Measurements from ENCODE around the gene FTCD. TPM values are rescaled to one million over a fixed set of nuclear protein-coding genes. Genes with fewer than 3 reads are reported as not detected.

The FTCD gene
- total RNA-seq, 1 experiment from 2014 or later = 5.9 TPM

- Histone ChIP-seq H4K20me1 (ENCODE audit: insufficient read depth) (no peaks in the 10 kb centered on the region), H3K36me3 (ENCODE audit: low read depth) (no peaks in the 10 kb centered on the region), H3K9me3 (ENCODE audit: insufficient read depth, low read depth) (no peaks in the 10 kb centered on the region; the same call in 1 of the 2 replicates), H3K79me2 (ENCODE audit: low read depth) (peaks cover 5% of the 10 kb centered on the region; the same call in 1 of the 2 replicates), H3K4me1 (replicated peaks; ENCODE audit: insufficient read depth) (no peaks in the 10 kb centered on the region; the same call in 1 of the 2 replicates), H2AFZ (no peak overlapping the region), H3K9me2 (ENCODE audit: insufficient read depth) (no peaks in the 10 kb centered on the region), H3F3A (ENCODE audit: insufficient read depth, low read depth) (no peaks in the 10 kb centered on the region), H3K4me2 (no peak overlapping the region), H3K4me3 (no peak overlapping the region), H3K27me3 (ENCODE audit: insufficient read depth, low read depth) (no peaks in the 10 kb centered on the region), H3K27ac (no peak overlapping the region)
- ChIA-PET CTCF (no interaction called here), POLR2A (ENCODE audit: unreplicated experiment) (no interaction called here)
- intact Hi-C loops (cut with micrococcal nuclease; ENCODE audit: unreplicated experiment) = loop anchor here (5.0 kb wide), 1 partner anchor 124 kb away; no protein-coding TSS in a partner anchor
- no TSS peak for BruUV-seq (replicated peaks)
- DNase-seq = no peak
- no peak for TF ChIP-seq EZH2 (IDR thresholded peaks at IDR 0.05; ENCODE audit: low read depth)
- TF ChIP-seq, protein P1, sequence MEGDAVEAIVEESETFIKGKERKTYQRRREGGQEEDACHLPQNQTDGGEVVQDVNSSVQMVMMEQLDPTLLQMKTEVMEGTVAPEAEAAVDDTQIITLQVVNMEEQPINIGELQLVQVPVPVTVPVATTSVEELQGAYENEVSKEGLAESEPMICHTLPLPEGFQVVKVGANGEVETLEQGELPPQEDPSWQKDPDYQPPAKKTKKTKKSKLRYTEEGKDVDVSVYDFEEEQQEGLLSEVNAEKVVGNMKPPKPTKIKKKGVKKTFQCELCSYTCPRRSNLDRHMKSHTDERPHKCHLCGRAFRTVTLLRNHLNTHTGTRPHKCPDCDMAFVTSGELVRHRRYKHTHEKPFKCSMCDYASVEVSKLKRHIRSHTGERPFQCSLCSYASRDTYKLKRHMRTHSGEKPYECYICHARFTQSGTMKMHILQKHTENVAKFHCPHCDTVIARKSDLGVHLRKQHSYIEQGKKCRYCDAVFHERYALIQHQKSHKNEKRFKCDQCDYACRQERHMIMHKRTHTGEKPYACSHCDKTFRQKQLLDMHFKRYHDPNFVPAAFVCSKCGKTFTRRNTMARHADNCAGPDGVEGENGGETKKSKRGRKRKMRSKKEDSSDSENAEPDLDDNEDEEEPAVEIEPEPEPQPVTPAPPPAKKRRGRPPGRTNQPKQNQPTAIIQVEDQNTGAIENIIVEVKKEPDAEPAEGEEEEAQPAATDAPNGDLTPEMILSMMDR (conservative IDR thresholded peaks at IDR 0.05) = no peak
These were observed 59.4 kb downstream of the FTCD start for GRCh38 chr21:46095814-46096595.

- intact Hi-C loops (cut with micrococcal nuclease; ENCODE audit: unreplicated experiment) = loop anchor here (5.0 kb wide), 1 partner anchor 123 kb away; no protein-coding TSS in a partner anchor
- no peak for TF ChIP-seq EZH2 (IDR thresholded peaks at IDR 0.05; ENCODE audit: low read depth)
- no peaks in the 10 kb centered on the region for H3K9me3 ChIP-seq (ENCODE audit: insufficient read depth, low read depth)
- DNase-seq = no peak
- no peak overlapping the region for H2AFZ ChIP-seq
- ChIA-PET POLR2A (ENCODE audit: unreplicated experiment) (no interaction called here), CTCF (no interaction called here)
- H3K4me3 ChIP-seq = no peak overlapping the region
- no peaks in the 10 kb centered on the region for H3K27me3 ChIP-seq (ENCODE audit: insufficient read depth, low read depth)
- H3K79me2 ChIP-seq (ENCODE audit: low read depth) = no peaks in the 10 kb centered on the region
- BruUV-seq (replicated peaks) = no TSS peak
- no peak overlapping the region for H3K27ac ChIP-seq
- H3K4me1 ChIP-seq (replicated peaks; ENCODE audit: insufficient read depth) = no peaks in the 10 kb centered on the region
- no peaks in the 10 kb centered on the region for H4K20me1 ChIP-seq (ENCODE audit: insufficient read depth)
- H3F3A ChIP-seq (ENCODE audit: insufficient read depth, low read depth) = no peaks in the 10 kb centered on the region
- no peak overlapping the region for H3K4me2 ChIP-seq
- no peaks in the 10 kb centered on the region for H3K36me3 ChIP-seq (ENCODE audit: low read depth)
- H3K9me2 ChIP-seq (ENCODE audit: insufficient read depth) = no peaks in the 10 kb centered on the region
These were observed 60.2 kb downstream of the FTCD start for GRCh38 chr21:46095083-46095719.

DNA sequence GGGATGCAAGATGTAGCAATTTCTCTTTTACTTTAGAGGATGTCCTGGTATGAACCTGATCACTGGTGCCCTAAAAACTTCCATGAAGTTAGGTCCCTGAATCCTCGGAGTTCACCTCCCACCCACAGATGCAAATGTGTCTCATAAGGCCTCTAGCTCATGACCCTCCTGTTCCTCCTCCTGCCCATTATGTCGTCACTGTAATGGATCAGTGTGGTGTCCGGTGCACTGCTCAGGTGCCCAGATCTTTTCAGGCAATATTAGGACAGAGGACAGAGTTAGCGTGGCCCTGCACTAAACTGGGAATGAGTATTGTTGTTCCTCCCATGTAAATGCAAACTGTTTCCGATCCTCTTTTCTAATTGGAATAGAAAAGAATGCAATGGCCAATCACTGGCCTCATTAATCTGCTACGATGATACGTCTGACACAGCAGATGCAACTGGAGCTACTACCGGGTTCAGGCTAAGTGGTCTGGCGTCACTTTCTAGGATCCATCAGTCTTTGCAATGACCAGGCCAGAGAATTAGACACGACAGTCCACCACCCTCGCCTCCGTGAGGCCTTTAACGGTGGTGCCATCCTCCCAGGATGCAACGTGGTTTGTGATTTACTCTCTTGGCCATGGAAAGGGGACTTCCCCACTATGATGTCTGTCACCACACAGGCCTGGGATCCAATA is 60.8 kb downstream of the FTCD start:
- Histone ChIP-seq H3K9me3 (ENCODE audit: insufficient read depth, low read depth) (no peaks in the 10 kb centered on the region), H3F3A (ENCODE audit: insufficient read depth, low read depth) (no peaks in the 10 kb centered on the region), H3K27me3 (ENCODE audit: insufficient read depth, low read depth) (no peaks in the 10 kb centered on the region), H3K4me2 (no peak overlapping the region), H3K4me1 (replicated peaks; ENCODE audit: insufficient read depth) (no peaks in the 10 kb centered on the region), H3K27ac (no peak overlapping the region), H3K36me3 (ENCODE audit: low read depth) (no peaks in the 10 kb centered on the region), H2AFZ (no peak overlapping the region), H3K9me2 (ENCODE audit: insufficient read depth) (no peaks in the 10 kb centered on the region), H3K4me3 (no peak overlapping the region), H4K20me1 (ENCODE audit: insufficient read depth) (no peaks in the 10 kb centered on the region), H3K79me2 (ENCODE audit: low read depth) (no peaks in the 10 kb centered on the region)
- intact Hi-C loops (cut with micrococcal nuclease; ENCODE audit: unreplicated experiment) = loop anchor here (5.0 kb wide), 1 partner anchor 122 kb away; no protein-coding TSS in a partner anchor
- no peak for DNase-seq
- TF ChIP-seq, protein P1 (conservative IDR thresholded peaks at IDR 0.05) = no peak
- no peak for TF ChIP-seq EZH2 (IDR thresholded peaks at IDR 0.05; ENCODE audit: low read depth)
- BruUV-seq (replicated peaks) = no TSS peak
- ChIA-PET CTCF (no interaction called here), POLR2A (ENCODE audit: unreplicated experiment) (no interaction called here)
